HG03175 (cell line): ENCODE data around the gene PTPRD.
A peak's percentile ranks its signal among the peaks of the same experiment; 100 is the strongest.

Experiments used
- ATAC-seq: cut with Tn5 transposase; IDR thresholded peaks from one replicate; pipeline ENCODE4 v1.9.1; 2021; ENCODE audit warnings: mild to moderate bottlenecking, moderate library complexity; ENCODE audit not compliant: unreplicated experiment

The PTPRD gene

DNA sequence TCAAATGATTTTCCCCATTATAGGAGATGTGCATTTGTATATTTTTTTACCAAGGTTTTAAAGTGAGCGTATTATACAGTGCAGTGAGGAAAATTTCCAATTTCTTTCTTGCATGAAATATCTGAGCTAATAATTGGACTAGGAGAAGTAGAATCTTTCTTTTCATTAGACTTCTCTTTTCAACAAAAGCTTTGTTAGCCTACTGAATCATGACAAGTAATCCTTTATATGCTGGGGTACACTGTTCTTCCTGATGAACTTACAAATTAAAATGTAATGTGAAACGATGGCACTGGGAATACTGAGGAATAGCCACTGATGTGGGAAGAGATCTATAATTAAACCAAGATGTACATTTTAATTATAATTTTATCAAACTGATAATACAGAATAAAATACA lies 829.6 kb downstream of the PTPRD start:
- ATAC-seq, result no peak

DNA sequence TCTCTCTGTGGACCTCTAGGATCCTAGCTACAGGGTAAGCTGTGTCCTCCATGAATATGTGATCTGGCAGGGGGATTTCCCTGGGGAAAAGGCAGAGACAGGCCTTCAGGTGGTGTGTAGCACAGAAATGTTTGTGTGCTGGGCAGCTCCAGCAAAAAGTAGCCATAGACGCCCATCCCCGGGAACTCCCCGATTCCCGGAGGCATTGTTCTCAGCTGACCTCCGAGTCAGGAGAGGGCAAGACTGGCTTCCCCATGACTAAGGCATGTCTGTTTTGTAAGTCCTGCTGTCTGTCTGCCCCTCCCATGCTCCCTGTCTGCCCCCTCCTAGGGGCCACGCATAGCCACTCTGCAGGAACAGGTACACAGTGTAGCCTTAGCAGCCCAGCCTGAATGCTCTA lies 834.5 kb downstream of the PTPRD start:
- no peak for ATAC-seq

- no peak for ATAC-seq
These were observed 838.3 kb downstream of the PTPRD start for GRCh38 chr9:9774471-9774870.

- ATAC-seq, result no peak
These were observed 841.5 kb downstream of the PTPRD start for GRCh38 chr9:9771314-9771713.

- no peak for ATAC-seq
These were observed 848.0 kb downstream of the PTPRD start for GRCh38 chr9:9764821-9765220.

GRCh38 chr9:9754186-9754585 lies 858.6 kb downstream of the PTPRD start:
- ATAC-seq, result no peak

DNA sequence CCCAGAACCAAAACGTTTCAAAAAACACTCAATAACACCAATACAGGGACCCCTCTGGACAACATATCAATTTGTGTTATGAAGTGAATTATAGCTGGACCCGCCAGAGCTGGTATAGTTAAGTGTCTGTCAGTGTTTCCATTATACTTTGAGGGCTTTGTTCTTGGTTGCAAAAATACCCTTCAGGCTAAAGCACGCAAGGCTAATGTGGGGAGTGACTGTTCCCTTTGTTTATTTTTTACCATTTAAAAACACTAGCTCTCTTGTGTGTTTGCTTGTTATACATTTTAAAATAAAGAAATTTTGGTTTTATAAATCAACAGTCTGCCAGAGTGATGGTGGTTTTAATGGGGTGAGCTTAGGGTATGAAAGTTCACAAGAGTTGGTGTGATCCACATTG lies 859.5 kb downstream of the PTPRD start:
- no peak for ATAC-seq

DNA sequence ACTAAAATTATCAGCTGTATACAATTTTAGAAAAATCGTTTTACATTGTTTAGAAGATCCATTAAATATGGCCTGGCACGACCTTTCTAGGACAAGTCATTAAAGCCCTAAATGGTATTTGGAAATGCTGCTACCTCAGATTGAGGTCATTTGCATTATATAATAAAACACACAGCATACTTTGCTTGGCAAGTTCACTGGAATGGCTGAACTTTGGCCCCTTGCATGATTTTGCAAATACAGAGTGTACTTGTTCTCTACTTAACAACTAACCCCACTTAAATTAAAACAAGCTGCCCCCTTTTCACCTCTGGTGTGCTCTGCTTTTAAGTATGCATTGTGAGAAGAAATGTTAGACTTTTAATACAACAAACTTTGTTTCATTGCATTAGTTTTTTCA lies 860.1 kb downstream of the PTPRD start:
- ATAC-seq, result no peak

GRCh38 chr9:9751996-9752395 lies 860.8 kb downstream of the PTPRD start:
- no peak for ATAC-seq

DNA sequence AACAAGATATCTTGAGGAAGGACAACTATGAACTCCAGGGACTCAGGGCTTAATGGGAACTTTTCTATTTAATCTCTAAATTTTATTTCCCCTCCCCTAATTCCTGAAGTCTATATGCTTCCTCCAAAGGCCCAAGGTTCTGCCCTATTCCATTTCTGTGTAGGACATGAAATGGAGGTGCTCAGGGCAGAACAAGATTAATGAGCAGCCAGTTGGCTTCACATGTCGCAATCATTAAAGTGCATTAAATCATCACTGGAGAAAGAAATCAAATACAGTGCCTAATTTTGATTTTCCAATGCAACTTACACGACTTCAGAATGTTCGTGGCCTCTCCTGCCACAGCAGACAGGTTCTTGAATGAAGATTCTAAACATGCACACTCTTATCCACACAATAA lies 862.1 kb downstream of the PTPRD start:
- no peak for ATAC-seq

DNA sequence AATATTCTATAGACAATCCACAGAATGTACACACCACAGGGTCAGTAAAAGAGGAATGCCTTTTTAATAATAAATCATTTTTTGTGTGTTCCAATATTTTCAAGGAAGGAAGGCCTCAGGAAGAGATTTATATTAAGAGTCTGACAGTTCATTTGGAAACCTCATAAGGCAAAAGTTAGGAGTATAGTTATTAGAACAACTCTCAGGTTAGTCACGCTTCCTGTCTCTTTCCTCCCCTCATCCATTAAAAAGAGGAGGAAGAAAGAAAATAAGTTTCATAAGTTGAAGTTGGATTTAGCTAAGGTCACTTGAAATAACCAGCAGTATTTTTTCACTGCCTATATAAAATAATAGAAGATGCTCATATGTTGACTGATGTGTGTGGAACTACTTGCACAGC lies 863.2 kb downstream of the PTPRD start:
- no peak for ATAC-seq

DNA sequence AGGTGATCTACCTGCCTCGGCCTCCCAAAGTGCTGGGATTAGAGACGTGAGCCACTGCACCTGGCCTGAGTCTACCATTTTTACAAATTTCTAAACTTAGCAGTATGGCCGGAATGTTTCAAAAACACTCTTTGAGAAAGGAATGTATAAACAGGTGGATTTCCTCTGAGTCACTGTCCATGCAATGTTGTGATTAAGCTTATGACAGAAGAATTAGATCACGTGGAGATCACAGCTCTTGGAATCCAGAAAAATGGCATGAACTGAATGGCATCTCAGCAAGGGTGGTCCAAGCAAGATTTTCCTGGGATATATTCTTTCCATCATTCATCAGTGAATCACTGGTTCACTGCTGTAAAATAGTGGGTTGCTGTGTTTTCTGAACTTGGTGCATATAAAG lies 865.0 kb downstream of the PTPRD start:
- no peak for ATAC-seq

- ATAC-seq, result no peak
These were observed 866.0 kb downstream of the PTPRD start for GRCh38 chr9:9746826-9747225.

DNA sequence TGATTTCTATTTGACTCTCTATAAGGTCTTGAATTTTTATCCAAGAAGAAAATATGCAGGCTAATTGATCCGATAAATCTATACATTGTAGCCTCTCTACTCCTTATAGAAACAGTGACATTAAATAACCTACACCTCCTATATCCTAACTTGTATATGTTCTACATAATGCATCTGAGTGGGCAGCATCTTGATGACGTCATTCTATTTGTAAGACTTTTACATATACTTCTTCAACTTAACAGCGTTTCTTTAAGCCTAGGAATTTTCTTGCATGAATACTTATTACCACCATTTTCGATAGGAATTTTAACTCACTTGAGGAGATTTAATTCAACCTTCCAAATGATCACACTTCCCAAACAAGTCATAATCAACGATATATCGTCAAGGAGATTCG lies 869.0 kb downstream of the PTPRD start:
- ATAC-seq, result no peak

GRCh38 chr9:9730174-9730573 lies 882.6 kb downstream of the PTPRD start:
- peak; percentile 56 for ATAC-seq

- no peak for ATAC-seq
These were observed 883.7 kb downstream of the PTPRD start for GRCh38 chr9:9729082-9729481.

- no peak for ATAC-seq
These were observed 893.3 kb downstream of the PTPRD start for GRCh38 chr9:9719373-9720112.

GRCh38 chr9:9718691-9719090 lies 894.1 kb downstream of the PTPRD start:
- ATAC-seq, result no peak

- ATAC-seq, result no peak
These were observed 933.4 kb downstream of the PTPRD start for GRCh38 chr9:9679433-9679832.

DNA sequence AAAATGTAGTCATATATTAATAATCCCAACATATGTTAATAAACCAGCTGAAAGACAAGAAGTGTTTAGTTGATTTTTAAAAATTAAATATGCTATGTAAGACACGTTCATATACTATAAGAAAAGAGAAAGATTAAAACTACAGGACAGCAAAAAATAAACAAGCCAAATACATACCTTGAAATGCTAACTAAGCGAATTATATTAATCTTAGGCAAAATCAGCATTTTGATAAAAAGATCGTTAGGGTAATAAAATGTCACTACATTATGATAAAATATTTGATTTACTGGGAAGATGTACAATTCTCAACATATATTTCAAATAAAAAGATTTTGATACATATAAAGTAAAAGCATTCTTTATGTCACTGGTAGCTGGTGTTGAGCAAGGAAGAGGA lies 938.3 kb downstream of the PTPRD start:
- ATAC-seq, result no peak

DNA sequence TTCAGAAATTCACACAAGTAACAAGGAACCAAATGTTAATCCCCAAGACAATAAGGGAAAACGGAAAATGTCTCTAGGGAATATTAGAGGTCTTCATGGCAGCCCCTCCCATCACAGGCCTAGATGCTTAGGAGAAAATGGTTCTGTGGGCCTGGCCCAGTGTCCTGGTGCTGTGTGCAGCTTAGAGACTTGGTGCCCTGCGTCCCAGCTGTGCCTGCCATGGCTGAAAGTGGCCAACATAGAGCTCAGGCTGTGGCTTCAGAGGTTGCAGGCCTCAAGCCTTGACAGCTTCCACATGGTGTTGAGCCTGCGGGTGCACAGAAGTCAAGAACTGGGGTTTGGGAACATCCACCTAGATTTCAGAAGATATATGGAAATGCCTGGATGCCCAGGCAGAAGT lies 942.3 kb downstream of the PTPRD start:
- ATAC-seq, result no peak

DNA sequence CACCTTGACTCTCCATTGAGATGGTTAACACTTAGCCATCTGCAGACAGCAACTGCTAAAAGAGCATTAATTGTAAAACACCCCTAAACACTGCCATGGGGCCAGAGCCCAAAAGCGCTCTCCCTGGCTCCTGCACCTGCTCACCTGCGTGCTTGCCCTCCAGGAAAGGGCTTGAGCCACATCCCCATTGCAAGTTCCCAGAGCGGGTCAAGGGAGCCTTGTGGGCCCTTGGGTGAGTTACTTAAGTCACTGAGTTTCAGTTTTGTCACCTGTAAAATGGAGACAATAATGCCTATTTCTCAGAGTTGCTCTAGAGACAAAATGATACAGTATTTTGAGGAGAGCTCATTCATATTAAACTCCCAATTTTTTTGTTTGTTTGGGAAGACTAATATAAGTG lies 967.8 kb downstream of the PTPRD start:
- ATAC-seq, result no peak

DNA sequence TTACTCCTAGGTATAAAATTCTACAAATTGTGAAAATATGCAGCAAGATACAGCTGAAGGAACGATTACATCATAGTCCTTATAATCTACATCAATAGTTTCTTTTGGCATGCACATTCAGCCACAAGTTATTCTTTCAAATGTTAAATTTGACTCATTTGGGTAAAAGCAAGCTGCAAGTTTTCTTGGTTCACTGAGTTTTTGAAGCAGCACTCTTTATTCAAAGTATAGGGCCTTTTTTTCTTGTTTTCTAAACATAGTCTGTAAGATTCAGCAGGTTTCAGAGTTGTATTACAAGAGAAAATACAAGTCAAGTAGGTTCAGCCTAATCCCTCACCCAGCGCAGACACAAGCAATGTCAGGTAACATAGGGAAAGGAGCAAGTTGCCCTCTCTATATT lies 981.5 kb downstream of the PTPRD start:
- ATAC-seq, result peak; percentile 50
